Stimulated activated CD4-positive, alpha-beta T cell treated with anti-CD3 and anti-CD28 coated beads, Interleukin-12 subunit alpha, Interleukin-12 subunit beta, amount 100 ng/mL, for 24 hours (primary cell): ENCODE measurements around the gene MAPKBP1.

Source experiments
- DNase-seq, 2 experiments: peaks; one replicate each; pipeline ENCODE4 v3.0.0-alpha.2; 2020; ENCODE audit warnings: low read depth in 2 of 2

MAPKBP1 gene

GRCh38 chr15:41783296-41783695, 9.0 kb downstream of the MAPKBP1 start:
- DNase-seq: no peak

- DNase-seq: no peak
Observed at GRCh38 chr15:41788262-41788661, 14.0 kb downstream of the MAPKBP1 start.

GRCh38 chr15:41789236-41789635, 15.0 kb downstream of the MAPKBP1 start:
- DNase-seq: no peak

- DNase-seq: no peak
Observed at GRCh38 chr15:41789662-41790061, 15.4 kb downstream of the MAPKBP1 start.

GRCh38 chr15:41790169-41790568, 15.9 kb downstream of the MAPKBP1 start:
- DNase-seq: no peak

GRCh38 chr15:41790756-41791546, 16.7 kb downstream of the MAPKBP1 start:
- DNase-seq: no peak

GRCh38 chr15:41791547-41791937, 17.3 kb downstream of the MAPKBP1 start:
- DNase-seq: no peak

- DNase-seq: no peak
Observed at GRCh38 chr15:41792000-41792637, 17.8 kb downstream of the MAPKBP1 start.

GRCh38 chr15:41794081-41794480, 19.8 kb downstream of the MAPKBP1 start:
- DNase-seq: no peak

GRCh38 chr15:41795996-41796856, 21.9 kb downstream of the MAPKBP1 start:
- no peak for DNase-seq

- no peak for DNase-seq
Observed at GRCh38 chr15:41797201-41797944, 23.1 kb downstream of the MAPKBP1 start.

- DNase-seq: no peak
Observed at GRCh38 chr15:41798607-41799487, 24.6 kb downstream of the MAPKBP1 start.

GRCh38 chr15:41799488-41799805, 25.2 kb downstream of the MAPKBP1 start:
- DNase-seq: no peak

- DNase-seq: no peak
Observed at GRCh38 chr15:41801185-41801584, 26.9 kb downstream of the MAPKBP1 start.

- no peak for DNase-seq
Observed at GRCh38 chr15:41801850-41802455, 27.7 kb downstream of the MAPKBP1 start.

- DNase-seq: no peak
Observed at GRCh38 chr15:41804361-41804760, 30.1 kb downstream of the MAPKBP1 start.

GRCh38 chr15:41804916-41805666, 30.8 kb downstream of the MAPKBP1 start:
- no peak for DNase-seq

GRCh38 chr15:41805711-41806110, 31.4 kb downstream of the MAPKBP1 start:
- DNase-seq: no peak

- DNase-seq: no peak
Observed at GRCh38 chr15:41806291-41807181, 32.3 kb downstream of the MAPKBP1 start.
